Measurements from ENCODE around the gene CACNG4.

The CACNG4 gene

GRCh38 chr17:67056746-67057490, 92.4 kb downstream of the CACNG4 start:
- peak in 1 of 58 donors; percentile 7 for DNase-seq

- no peak for DNase-seq
Measured at GRCh38 chr17:67058036-67058435, 93.5 kb downstream of the CACNG4 start.

DNA sequence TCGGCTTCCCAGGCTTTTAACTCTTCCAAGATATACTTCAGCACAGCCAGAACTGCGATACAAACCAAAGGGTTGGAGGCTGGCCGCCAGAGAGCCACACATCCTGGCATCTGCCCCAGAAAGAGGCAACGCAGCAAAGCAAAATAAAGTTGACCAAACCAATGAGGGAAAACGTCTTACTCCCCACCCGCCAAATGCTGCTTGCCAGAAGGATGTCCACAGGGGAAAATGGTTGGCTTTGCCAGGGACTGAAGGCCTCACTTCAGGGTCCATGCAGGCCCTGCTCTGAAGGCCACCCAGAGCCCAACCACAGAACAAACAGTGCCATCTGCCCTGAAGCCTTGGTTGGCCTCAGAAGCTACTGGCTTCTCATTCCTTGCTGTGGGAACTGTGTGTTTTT, 94.9 kb downstream of the CACNG4 start:
- peak in 11 of 58 donors; percentile 3 to 30 (median 15) for DNase-seq

- no peak for DNase-seq
Measured at GRCh38 chr17:67063141-67063540, 98.6 kb downstream of the CACNG4 start.

- no peak for DNase-seq
Measured at GRCh38 chr17:67066717-67067116, 102.2 kb downstream of the CACNG4 start.

DNA sequence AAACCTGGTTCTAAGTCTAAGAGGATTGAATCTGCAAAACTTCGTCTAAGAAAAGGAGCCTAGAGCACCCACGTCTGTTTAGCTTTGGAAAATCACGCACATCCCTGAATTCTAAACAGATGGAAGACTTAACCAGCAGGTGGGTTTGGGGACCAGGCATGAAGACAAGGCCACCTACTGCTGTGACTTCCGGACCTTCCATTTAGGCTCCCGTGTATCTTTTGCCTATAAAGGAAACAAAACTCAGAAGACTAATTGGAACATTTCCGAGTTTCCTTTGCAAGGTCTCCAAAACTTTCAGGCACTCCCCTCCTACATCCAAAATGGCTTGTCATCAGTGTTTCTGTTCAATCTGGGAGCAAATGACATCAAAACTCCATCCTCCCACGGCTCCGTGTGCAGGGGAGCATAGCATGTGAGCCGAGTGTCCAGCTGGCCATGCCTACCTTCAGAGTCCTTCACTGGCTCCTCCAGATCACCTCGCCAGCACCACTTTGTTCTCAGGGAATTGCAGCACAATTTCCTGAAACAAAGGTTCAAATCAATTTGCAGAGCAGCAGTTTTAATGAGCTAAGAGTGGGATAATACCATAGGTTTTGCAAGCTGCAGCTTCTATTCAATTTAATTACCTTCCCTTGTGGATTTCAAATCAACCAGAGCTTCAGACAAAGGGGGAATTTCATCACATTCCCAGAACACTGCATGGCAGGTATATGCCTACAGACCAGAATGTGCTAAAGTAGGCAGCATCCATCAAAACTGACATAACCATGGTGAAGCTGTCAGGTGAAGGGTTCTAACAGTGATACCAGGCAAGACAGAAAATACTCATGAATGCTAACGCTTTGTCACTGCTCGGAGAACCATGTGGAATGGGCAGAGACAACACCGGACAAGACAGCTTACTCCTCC, 103.3 kb downstream of the CACNG4 start:
- peak in 3 of 58 donors; percentile 8 to 45 (median 18) for DNase-seq

DNA sequence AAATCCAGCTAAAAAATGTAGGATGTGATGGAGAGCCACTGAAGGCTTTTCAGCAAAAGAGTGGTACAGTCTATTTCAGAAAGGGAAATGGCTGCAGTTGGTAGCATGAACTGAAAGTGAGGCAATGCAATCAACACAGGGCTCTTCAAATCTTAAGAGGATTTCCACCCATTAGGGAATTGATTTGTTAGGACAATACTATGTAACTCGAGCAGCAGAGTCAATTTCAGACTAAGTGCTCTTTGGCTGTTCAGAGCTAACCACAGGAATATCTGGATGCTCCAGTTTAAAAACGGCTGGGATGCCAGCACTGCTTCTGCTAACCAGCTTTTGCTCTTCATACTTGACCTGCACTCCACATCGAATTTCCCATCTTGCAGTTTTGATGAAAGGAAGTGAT, 104.5 kb downstream of the CACNG4 start:
- DNase-seq: no peak

GRCh38 chr17:67069603-67070136, 105.2 kb downstream of the CACNG4 start:
- no peak for DNase-seq

GRCh38 chr17:67071595-67071994, 107.1 kb downstream of the CACNG4 start:
- no peak for DNase-seq

DNA sequence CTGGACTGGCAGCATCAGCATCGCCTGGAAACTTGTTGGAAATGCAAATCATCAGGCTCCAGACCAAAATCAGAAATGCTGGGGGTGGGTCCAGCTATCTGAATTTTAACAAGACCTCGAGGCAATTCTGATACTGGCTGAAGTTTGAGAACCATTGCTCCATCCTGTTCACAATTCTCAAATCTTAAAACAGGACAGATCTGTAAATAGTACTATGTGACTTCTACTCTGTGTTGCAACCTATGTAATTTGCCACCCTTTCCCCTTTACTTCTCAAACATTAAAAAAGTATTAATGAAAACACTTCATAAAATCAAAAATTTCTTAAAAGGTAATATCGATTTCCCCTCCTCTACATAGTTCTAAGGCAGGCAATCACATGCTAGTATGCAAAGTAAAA, 108.4 kb downstream of the CACNG4 start:
- DNase-seq: no peak

DNA sequence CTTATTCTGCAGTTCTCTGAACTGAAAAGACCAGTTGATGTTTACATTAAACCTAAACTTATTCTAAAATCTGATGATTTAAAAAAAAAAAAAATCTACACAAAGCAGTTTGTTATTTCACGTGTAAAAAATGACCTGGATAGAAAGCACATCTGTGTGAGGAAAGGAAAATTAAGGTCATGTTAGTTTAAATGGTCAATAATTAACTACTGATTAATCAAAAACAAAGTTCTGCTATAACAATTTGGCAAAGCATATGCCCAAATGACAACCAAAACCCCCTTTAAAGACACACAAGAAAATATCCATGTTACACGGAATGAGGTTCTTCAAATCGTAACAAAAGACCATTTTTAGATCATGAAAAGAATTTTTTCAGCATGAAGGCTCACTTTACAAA, 110.3 kb downstream of the CACNG4 start:
- no peak for DNase-seq

- no peak for DNase-seq
Measured at GRCh38 chr17:67076290-67076689, 111.8 kb downstream of the CACNG4 start.

DNA sequence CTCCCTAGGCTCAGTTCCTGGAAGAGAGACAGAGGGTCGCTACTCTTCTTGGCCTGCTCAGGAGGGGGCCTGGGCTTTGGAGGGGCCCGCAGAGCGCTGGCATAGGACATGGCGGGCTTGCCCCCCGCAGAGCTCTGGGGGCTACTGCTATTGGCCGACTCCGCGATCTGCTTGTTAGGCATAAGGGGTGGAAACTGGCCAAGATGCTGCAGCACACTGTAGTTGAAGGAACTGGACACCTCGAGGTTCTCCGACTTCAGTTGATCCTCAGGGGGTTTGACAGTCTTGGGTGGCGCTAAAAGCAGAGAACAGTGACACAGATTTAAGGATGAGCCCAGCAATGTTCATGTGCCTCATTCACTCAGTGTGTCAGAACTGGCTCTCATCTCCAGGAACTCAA, 113.8 kb downstream of the CACNG4 start:
- DNase-seq: no peak

- DNase-seq: no peak
Measured at GRCh38 chr17:67079491-67079890, 115.0 kb downstream of the CACNG4 start.

- DNase-seq: no peak
Measured at GRCh38 chr17:67080804-67081203, 116.3 kb downstream of the CACNG4 start.

GRCh38 chr17:67082107-67082506, 117.6 kb downstream of the CACNG4 start:
- DNase-seq: no peak
